Measurements from ENCODE around the gene COL8A1. TPM values are rescaled to one million over a fixed set of nuclear protein-coding genes. Genes with fewer than 3 reads are reported as not detected.

COL8A1 gene
- total RNA-seq, 1 donor, result not detected

GRCh38 chr3:99702953-99703943 is 64.9 kb downstream of the COL8A1 start:
- Histone ChIP-seq H3K27me3 (ENCODE audit: insufficient read depth, low read length) (no peaks in the 10 kb centered on the region), H3K4me3 (ENCODE audit: low read length) (no peak overlapping the region), H3K9me3 (ENCODE audit: low read depth, low read length) (no peaks in the 10 kb centered on the region), H3K4me1 (ENCODE audit: insufficient read depth, low read length) (no peaks in the 10 kb centered on the region)

DNA sequence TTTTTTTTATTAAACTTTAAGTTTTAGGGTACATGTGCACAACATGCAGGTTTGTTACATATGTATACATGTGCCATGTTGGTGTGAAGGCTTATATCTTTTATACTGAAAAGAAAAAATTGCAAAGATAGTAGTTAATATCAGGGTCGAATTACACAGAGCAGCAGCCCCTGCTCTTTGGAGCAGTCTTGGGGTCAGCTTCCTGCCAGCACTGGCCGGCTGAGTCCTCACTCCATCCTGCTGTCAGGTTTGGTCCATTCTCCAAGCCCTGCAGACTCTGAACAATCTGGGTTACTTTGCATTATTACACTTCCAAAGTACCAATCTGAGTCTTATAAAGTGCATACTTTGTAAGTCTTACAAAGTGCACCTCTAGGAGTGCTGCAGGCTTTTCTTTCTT is 66.0 kb downstream of the COL8A1 start:
- Histone ChIP-seq H3K4me3 (ENCODE audit: low read length) (no peak overlapping the region), H3K4me1 (ENCODE audit: insufficient read depth, low read length) (no peaks in the 10 kb centered on the region), H3K27me3 (ENCODE audit: insufficient read depth, low read length) (no peaks in the 10 kb centered on the region), H3K9me3 (ENCODE audit: low read depth, low read length) (no peaks in the 10 kb centered on the region)

DNA sequence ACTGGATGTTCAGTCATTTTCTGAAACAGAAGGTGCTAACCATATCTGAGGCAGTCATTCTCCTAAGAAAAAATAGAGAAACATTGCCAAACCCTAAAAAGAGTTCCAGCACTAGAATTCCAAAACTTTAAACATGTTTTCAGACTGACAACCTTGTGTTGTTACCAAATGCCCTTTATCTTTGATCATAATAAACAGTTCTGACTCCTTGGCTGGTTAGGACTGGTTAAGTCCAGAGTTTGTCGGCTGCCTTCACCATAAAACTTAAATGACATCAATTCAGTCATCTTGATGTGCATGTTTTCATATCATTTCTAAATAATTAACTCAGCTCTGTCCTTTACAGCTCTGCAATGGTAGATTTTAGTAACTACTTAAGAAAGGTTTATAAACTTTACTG is 68.0 kb downstream of the COL8A1 start:
- no peaks in the 10 kb centered on the region for H3K4me1 ChIP-seq (ENCODE audit: insufficient read depth, low read length)
- H3K9me3 ChIP-seq (ENCODE audit: low read depth, low read length), result no peaks in the 10 kb centered on the region
- H3K4me3 ChIP-seq (ENCODE audit: low read length), result no peak overlapping the region
- H3K27me3 ChIP-seq (ENCODE audit: insufficient read depth, low read length), result no peaks in the 10 kb centered on the region

- H3K27me3 ChIP-seq (ENCODE audit: insufficient read depth, low read length), result no peaks in the 10 kb centered on the region
- no peaks in the 10 kb centered on the region for H3K4me1 ChIP-seq (ENCODE audit: insufficient read depth, low read length)
- H3K9me3 ChIP-seq (ENCODE audit: low read depth, low read length), result no peaks in the 10 kb centered on the region
- no peak overlapping the region for H3K4me3 ChIP-seq (ENCODE audit: low read length)
Observed at GRCh38 chr3:99708207-99708745, 69.9 kb downstream of the COL8A1 start.

DNA sequence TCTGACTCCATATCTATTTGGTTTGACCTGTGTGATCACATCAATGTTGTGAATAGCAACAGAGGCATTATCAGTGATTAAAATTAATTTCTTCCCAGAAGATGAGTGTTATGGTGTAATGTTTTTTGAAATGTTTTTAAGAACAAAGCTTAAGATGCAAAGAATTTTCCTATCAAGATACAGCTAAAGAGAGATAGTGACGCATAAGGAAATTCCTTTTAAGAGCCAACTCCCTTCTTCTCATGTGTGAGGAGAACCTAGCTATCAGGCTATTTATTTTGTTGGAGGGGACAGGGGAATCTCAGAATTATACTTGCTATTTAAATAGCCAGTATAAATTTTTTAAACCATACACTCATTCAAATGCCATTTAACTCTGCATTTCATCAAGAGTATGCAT is 71.3 kb downstream of the COL8A1 start:
- H3K27me3 ChIP-seq (ENCODE audit: insufficient read depth, low read length), result no peaks in the 10 kb centered on the region

DNA sequence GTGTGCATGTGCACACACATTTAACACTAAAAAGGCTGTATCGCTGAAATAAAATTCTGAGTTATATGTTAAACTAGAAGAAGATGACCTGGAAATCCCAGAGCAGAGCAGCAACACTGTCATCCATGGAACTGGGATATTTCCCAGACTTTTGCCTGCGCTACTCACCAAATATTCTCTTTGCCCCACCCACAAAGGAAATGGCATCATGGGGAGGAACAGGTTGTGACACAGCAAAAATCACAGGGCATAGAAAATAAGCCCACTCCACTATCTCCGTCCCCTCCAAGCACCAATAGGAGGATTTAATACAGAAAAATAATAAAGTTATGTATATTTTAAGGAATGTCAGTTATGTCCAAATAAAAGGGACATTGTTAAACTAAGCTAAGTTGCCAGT is 71.7 kb downstream of the COL8A1 start:
- no peak overlapping the region for H3K4me3 ChIP-seq (ENCODE audit: low read length)
- H3K27me3 ChIP-seq (ENCODE audit: insufficient read depth, low read length), result no peaks in the 10 kb centered on the region
- no peaks in the 10 kb centered on the region for H3K4me1 ChIP-seq (ENCODE audit: insufficient read depth, low read length)
- H3K9me3 ChIP-seq (ENCODE audit: low read depth, low read length), result no peaks in the 10 kb centered on the region

More for the DNA sequence above, 71.3 kb downstream of the COL8A1 start:
- H3K4me1 ChIP-seq (ENCODE audit: insufficient read depth, low read length), result no peaks in the 10 kb centered on the region
- H3K9me3 ChIP-seq (ENCODE audit: low read depth, low read length), result no peaks in the 10 kb centered on the region
- no peak overlapping the region for H3K4me3 ChIP-seq (ENCODE audit: low read length)

GRCh38 chr3:99711351-99711750 is 73.0 kb downstream of the COL8A1 start:
- H3K9me3 ChIP-seq (ENCODE audit: low read depth, low read length), result no peaks in the 10 kb centered on the region
- H3K27me3 ChIP-seq (ENCODE audit: insufficient read depth, low read length), result no peaks in the 10 kb centered on the region
- H3K4me1 ChIP-seq (ENCODE audit: insufficient read depth, low read length), result no peaks in the 10 kb centered on the region
- H3K4me3 ChIP-seq (ENCODE audit: low read length), result no peak overlapping the region

- Histone ChIP-seq H3K4me3 (ENCODE audit: low read length) (no peak overlapping the region), H3K9me3 (ENCODE audit: low read depth, low read length) (no peaks in the 10 kb centered on the region), H3K27me3 (ENCODE audit: insufficient read depth, low read length) (no peaks in the 10 kb centered on the region), H3K4me1 (ENCODE audit: insufficient read depth, low read length) (no peaks in the 10 kb centered on the region)
Observed at GRCh38 chr3:99712291-99712954, 74.0 kb downstream of the COL8A1 start.

DNA sequence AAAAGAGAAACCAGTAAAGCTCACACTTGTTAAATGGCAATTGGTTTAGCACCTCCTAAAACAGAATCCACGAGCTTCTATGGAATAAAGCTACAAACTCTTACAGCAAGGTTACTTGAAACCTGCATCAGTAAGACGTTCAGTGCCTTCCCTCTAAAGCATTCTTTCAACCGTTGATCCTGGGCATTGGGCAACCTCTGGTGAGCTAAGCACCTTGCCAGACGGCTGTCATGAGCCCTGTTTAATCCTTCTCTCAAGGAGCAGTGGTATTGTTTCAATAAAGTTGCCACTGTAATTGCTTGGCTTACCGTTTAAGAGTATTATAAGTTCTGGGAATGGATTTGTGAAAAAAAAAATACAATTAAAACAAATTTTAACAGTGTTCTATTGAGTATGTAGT is 75.0 kb downstream of the COL8A1 start:
- Histone ChIP-seq H3K4me3 (ENCODE audit: low read length) (no peak overlapping the region), H3K9me3 (ENCODE audit: low read depth, low read length) (no peaks in the 10 kb centered on the region), H3K27me3 (ENCODE audit: insufficient read depth, low read length) (no peaks in the 10 kb centered on the region), H3K4me1 (ENCODE audit: insufficient read depth, low read length) (no peaks in the 10 kb centered on the region)

DNA sequence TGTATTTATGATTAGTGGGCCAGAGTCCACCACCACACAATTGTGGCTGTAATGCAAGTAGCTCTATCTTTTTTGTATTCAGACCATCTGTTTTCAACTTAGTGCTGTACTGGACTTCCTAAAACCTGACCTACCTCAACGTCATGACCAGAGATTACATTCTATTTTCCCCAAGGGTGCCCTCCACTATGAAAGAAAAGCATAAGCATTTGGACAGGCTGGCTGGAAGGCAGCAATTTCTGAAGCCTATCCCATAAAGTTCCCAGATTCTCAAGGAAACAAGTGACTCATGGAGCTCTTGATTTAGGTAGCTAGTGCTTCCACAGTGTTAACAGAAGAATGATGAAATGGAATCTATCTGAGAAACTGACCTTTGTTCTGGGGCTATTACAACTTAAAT is 75.8 kb downstream of the COL8A1 start:
- Histone ChIP-seq H3K27me3 (ENCODE audit: insufficient read depth, low read length) (no peaks in the 10 kb centered on the region), H3K9me3 (ENCODE audit: low read depth, low read length) (no peaks in the 10 kb centered on the region), H3K4me1 (ENCODE audit: insufficient read depth, low read length) (no peaks in the 10 kb centered on the region), H3K4me3 (ENCODE audit: low read length) (no peak overlapping the region)

DNA sequence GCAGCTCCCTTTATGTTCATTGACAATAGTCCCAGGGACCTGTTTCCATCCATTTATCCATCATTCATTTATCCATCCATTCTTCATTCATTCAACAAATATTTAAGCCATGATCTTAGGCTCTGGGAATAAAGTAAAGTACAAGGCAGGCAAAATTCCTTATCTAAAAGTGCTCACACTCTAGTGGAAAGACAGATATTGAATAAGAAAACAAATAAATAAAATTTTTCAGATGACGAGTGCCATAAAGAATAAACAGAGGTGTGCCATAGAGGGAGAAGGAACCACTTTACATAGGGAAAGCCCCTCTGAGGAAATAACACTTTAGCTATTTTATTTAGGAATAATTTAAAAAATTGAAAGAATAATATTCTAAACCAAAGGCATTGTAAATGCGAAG is 76.2 kb downstream of the COL8A1 start:
- no peaks in the 10 kb centered on the region for H3K27me3 ChIP-seq (ENCODE audit: insufficient read depth, low read length)
- no peaks in the 10 kb centered on the region for H3K9me3 ChIP-seq (ENCODE audit: low read depth, low read length)
- H3K4me3 ChIP-seq (ENCODE audit: low read length), result no peak overlapping the region
- H3K4me1 ChIP-seq (ENCODE audit: insufficient read depth, low read length), result no peaks in the 10 kb centered on the region

DNA sequence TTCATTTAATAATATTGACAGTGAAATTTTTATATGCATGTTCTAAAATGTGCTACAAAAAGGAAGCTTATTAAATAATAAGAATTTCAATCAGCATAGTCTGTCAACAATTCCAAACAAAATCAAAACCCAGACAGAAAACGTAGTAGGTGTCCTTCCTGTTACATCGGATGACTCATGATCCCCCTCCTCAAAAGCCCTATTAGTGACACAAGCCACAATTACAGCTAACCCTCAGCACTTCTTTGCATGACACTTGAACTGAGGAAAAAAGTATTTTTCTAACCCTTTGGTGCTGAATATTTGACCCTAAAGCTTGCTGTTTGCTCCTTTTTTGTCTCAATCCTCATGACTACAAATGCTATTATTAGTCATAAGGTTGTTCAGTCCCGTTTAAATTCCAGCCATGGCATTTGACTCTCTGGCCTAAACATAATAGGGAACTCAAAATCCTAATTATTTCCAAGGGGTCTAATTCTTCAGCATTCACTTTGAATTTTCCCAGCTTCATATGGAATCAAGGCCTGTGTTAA is 78.1 kb downstream of the COL8A1 start:
- Histone ChIP-seq H3K4me3 (ENCODE audit: low read length) (no peak overlapping the region), H3K27me3 (ENCODE audit: insufficient read depth, low read length) (no peaks in the 10 kb centered on the region)

GRCh38 chr3:99720985-99721632 is 82.7 kb downstream of the COL8A1 start:
- H3K4me1 ChIP-seq (ENCODE audit: insufficient read depth, low read length), result no peaks in the 10 kb centered on the region
- H3K9me3 ChIP-seq (ENCODE audit: low read depth, low read length), result no peaks in the 10 kb centered on the region
- H3K4me3 ChIP-seq (ENCODE audit: low read length), result no peak overlapping the region
- no peaks in the 10 kb centered on the region for H3K27me3 ChIP-seq (ENCODE audit: insufficient read depth, low read length)

More for the DNA sequence above, 78.1 kb downstream of the COL8A1 start:
- Histone ChIP-seq H3K9me3 (ENCODE audit: low read depth, low read length) (no peaks in the 10 kb centered on the region), H3K4me1 (ENCODE audit: insufficient read depth, low read length) (no peaks in the 10 kb centered on the region)

DNA sequence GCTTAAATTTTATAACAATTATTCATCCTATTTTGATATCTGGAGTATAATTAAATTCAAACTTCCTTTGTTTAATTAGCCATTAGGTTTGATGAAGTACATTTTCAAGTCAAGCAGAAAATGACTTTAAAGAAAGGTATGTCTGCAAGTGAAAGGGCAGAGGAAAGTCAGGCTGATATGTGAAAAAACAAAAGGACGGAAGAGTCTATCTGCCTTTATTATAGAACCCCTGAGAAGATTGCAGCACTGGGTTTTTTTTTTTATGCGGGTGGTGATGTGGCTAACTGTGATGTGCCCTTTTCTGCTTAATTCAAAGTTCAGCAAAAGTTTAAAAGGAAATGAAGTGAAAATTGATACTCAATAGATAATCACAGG is 83.2 kb downstream of the COL8A1 start:
- H3K27me3 ChIP-seq (ENCODE audit: insufficient read depth, low read length), result no peaks in the 10 kb centered on the region
- no peaks in the 10 kb centered on the region for H3K4me1 ChIP-seq (ENCODE audit: insufficient read depth, low read length)
- H3K9me3 ChIP-seq (ENCODE audit: low read depth, low read length), result no peaks in the 10 kb centered on the region
- no peak overlapping the region for H3K4me3 ChIP-seq (ENCODE audit: low read length)

- Histone ChIP-seq H3K27me3 (ENCODE audit: insufficient read depth, low read length) (no peaks in the 10 kb centered on the region), H3K9me3 (ENCODE audit: low read depth, low read length) (no peaks in the 10 kb centered on the region), H3K4me3 (ENCODE audit: low read length) (no peak overlapping the region), H3K4me1 (ENCODE audit: insufficient read depth, low read length) (no peaks in the 10 kb centered on the region)
Observed at GRCh38 chr3:99724276-99724675, 85.9 kb downstream of the COL8A1 start.

All from mononuclear cell (primary cell).